Glomerular endothelial cell (primary cell): ENCODE data around the gene MYRF. TPM values are rescaled to one million over a fixed set of nuclear protein-coding genes. Genes with fewer than 3 reads are reported as not detected.
A peak's percentile ranks its signal among the peaks of the same experiment; 100 is the strongest.

Experiments
- DNase-seq: peaks from one replicate; pipeline ENCODE4 v3.0.0-alpha.2; 2011; ENCODE audit warnings: low read depth, low spot score; ENCODE audit errors: extremely low read depth
- total RNA-seq: library from RNA; depleted of rRNA; stranded (reverse); fragments of >200 nt; gene quantifications from 2 replicates; pipeline ENCODE4 v1.2.3, GENCODE V29; 2015

The MYRF gene
- total RNA-seq, 1 donor from 2014 or later: 10.7 TPM

DNA sequence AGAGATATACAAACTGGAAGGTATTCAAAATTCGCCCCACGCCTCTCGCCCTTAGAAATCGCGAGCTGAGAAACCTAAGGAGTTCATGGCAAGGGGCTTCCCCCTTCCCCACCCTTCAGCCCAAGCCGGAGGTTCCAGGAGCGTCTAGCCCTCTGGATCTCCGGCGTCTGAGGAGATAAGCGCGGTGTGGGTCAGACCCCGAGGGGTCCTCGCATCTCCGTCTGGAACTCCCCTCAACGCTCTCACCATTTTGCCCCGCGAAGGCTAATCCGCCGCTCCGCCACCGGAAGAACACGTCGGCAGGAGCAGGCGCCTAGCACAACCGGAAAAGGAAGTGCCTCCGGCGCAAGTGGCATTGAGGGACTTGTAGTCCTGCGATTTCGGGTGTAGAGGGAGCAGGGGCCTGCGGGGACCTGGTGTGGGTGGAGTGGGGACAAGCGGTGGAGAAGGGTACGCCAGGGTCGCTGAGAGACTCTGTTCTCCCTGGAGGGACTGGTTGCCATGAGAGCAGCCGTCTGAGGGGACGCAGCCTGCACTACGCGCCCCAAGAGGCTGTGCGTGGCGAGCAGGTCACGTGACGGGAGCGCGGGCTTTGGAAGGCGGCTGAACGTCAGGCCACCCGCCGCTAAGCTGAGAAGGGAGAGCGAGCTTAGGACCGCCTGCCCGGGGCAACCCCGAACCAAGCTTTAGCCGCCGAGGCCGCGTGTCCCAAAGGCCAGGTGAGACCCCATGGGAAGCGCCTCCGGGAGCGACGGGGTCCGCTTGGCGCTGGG is 40.1 kb downstream of the MYRF start, which contains the start of the genes FEN1 and TMEM258:
FEN1 (plus strand) TSS at position 602 of the 773 bp plus-strand sequence. CDS start 2,451 bp downstream, outside the sequence.
TMEM258 (minus strand) TSS at position 290 of the 773 bp plus-strand sequence; CDS start at position 249, 41 bp downstream.
- peak; percentile 78 for DNase-seq

DNA sequence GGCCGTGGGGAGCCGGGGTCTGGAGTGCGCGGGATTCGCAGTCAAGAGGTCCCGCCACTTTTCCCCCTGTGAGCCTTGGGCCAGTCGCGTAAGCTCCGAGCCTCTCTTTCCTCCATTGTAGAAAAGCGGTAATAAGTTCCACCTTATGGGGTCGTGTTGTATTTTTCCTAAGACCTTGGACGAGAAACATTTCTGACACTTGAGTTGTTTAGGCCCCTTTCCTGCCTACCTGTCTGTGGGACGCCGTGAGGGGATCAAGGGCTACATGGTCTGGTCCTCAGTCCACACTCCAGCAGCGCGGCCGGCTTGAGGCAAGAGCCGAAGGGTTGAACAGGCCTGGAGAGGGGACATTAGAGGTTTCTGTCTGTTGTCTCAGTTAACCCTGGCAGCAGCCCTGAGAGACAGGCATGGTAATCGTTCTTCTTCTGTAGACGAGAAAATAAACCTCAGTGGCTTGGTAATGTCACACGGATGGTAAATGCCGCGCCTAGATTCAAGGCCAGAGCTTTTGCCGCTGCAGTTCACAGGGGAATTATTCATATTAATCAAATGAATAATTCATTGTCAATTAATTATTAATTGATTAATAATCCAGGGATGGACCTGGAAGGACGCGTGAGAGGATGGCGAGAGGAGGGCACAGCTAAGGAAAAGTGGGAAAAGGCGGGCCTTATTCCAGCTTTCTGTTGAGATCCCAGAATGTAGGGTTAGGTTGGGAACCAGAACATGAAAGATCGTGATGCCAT is 40.8 kb downstream of the MYRF start:
- DNase-seq: no peak

DNA sequence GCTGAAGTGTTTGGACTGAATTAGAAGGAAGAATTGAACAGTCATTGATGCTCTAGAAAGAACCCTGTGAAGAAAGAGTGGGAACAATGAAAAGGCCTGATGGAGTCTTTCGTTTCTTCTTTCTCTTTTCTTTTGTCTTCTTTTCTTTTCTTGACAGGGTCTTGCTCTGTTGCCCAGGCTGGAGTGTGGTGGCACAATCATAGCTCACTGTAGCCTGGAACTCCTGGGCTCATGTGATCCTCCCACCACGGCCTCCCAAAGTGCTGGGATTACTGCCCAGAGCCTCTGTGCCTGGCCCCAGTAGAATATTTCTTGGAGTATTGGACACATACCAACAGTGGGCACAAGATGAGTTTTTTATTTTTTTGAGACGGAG is 41.4 kb downstream of the MYRF start:
- DNase-seq: no peak

DNA sequence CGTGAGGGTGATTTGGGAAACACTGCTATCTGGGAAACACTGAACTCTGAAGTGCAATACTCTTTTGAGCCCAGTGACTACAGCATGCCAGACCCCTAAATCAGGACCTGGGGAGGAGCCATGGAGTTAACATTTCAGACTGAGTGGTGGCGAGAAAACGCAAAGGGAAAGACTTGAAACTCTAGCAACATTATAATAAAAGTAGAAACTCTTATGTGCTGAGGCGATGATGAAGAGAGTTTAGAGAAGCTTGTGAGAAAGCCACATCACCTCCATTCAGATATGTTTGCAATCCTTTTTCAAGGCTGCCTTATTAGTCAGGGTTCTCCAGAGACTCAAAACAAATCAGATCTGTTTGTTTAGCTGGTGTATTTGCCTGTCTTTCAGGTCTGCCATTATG is 42.1 kb downstream of the MYRF start:
- no peak for DNase-seq

DNA sequence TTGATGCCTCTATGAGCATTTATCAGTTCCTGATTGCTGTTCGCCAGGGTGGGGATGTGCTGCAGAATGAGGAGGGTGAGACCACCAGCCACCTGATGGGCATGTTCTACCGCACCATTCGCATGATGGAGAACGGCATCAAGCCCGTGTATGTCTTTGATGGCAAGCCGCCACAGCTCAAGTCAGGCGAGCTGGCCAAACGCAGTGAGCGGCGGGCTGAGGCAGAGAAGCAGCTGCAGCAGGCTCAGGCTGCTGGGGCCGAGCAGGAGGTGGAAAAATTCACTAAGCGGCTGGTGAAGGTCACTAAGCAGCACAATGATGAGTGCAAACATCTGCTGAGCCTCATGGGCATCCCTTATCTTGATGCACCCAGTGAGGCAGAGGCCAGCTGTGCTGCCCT is 43.0 kb downstream of the MYRF start:
- no peak for DNase-seq

DNA sequence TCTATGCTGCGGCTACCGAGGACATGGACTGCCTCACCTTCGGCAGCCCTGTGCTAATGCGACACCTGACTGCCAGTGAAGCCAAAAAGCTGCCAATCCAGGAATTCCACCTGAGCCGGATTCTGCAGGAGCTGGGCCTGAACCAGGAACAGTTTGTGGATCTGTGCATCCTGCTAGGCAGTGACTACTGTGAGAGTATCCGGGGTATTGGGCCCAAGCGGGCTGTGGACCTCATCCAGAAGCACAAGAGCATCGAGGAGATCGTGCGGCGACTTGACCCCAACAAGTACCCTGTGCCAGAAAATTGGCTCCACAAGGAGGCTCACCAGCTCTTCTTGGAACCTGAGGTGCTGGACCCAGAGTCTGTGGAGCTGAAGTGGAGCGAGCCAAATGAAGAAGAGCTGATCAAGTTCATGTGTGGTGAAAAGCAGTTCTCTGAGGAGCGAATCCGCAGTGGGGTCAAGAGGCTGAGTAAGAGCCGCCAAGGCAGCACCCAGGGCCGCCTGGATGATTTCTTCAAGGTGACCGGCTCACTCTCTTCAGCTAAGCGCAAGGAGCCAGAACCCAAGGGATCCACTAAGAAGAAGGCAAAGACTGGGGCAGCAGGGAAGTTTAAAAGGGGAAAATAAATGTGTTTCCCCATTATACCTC is 43.6 kb downstream of the MYRF start:
- no peak for DNase-seq

DNA sequence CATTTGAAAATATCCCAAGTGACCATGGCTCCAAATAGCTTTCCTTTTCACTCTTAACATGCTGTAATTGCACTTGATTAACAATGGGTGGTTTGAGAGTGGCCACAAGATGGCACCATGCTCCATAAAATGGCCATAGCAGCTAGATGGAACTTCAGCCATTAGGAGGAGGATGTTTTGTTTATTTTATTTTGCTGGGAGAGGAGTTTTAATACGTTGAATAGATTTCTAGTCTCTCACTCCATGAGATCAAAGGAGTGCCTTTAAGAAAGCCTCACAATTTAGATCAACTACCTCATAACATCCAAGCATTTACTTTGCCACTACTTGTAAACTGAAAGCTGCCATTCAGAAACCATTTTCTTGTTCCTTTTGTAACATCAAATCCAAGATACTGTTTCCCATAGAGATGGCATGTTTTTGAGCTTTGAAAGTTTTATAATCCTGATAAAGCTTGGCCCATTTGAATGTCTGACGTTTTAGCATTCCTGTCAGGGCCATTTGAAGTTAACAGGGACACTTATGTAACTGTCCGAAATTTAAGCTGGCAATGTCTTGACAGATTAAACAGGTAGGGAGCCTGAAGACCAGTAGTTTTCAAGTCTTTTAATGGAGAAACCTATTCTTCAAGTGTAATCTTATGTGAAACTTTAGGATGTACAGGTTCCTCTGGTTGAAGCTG is 45.0 kb downstream of the MYRF start:
- DNase-seq: peak; percentile 82

DNA sequence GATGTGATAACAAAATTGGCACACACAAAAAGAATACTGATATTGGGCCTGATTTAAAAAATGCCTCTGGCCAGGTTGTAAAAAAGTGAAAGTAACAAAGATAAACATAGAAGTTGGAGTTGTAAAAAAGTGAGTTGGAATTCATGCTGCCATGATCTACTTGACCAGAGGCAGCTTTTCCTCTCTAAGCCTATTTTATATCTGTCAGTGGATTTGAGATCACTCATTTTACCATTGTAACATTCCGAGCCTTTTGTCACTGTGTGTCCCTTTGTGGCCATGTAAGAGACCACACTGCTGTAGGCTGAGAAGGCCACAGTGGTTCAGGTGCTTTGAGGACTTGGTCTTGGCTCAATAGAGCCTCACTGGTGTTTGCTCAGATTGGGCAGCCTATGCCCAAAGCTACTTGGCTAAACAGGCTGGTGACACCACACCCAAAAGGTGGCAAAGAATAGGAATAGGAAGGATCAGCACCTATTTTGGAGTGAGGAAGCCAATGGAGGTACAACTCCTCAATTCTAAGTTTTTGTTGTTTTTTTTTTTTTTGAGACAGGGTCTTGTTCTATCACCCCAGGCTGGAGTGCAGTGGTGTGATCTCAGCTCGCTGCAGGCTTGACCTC is 47.3 kb downstream of the MYRF start:
- DNase-seq: no peak

DNA sequence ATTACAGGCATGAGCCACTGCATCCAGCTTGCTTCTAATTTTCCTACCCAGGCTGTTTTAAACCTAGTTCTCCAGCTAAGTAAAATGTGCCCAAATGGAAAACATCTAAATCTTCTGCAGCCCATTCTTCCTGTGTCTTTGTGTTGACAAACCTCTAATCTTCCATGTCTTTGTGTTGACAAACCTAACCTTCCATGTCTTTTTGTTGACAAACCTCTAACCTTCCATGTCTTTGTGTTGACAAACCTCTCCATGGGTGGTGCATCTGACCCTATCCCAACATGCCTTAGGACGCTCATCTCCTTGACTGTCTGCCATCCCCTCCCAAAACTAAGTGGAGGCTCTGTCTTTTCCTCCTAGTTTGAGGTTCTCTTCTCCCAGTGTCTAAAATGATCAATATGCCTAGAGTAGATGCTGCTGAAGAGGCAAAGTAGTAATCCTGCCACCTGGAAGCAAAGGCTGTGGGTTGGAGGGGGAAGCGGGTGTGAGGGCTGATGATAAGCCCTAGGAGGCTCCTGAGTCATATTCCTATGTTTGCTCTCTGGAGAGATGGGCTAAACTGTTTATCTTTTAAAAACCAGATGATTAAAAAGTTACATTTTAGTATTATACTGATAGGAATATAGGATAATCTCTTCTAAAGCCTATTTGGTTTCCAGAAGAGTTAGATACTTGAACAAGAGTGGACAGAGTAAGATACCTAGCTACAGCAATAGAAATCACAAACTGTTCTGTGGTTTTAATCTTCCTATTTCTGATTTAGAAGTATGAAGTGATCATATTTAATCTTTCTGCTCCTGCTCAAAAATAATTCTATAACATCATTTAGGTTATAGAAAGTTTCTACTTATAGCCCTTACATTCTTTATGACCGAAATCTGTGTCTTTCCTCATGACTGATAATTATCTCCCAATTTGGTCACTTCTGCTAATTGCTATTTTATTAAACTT is 48.2 kb downstream of the MYRF start:
- DNase-seq: no peak

DNA sequence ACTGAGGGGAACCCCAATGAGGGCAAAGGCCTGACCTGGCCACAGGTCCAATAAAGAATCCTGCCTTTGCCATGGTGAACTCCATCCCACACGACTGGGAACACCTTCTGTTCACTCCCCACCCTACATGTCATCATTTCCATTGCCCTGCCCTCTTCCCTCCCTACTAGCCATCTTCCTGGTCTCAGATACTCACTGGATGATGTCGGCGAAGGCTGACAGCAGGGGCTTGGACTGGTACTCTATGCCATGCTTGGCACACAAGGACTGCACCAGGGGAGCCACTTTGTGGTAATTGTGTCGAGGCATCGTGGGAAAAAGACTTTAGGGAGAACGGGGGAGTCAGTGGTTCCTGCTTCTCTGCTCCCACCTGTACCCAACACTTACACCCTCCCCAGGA is 50.2 kb downstream of the MYRF start:
- DNase-seq: no peak

DNA sequence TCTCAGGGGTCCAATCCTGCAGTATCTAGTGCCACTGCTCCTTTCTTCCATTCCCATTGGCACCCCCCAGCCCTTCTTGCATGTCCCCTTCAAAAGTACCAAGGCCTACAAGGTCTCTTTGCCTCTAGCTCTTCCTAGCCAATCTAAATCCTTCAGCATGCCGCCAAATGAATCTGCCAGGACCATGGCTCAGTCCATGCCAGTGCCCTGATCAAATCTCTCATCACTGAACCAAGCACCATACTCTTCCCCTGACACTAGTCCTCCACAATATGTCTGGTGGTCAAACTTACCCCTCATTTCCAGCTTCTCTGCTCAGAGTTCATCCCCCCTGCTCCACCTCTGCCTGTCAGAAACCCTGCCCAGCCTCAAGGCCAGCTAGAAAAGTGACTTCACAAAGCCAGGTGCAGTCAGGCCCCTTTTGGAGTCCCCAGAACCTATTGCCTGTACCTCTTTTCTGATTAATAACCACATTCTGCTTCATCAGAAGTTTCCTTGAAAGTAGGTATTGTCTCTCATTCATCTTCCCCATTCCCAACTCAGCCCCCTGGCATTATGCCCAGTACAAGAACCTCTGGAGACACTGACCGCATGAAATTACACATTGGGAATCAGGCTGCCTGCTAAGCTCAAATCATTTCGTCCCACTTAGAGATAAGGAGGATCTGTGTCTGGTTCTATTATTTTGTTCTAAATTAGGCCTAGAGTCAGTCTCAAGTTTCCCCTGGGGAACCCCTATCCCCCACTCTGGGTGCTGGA is 51.6 kb downstream of the MYRF start:
- DNase-seq: no peak

DNA sequence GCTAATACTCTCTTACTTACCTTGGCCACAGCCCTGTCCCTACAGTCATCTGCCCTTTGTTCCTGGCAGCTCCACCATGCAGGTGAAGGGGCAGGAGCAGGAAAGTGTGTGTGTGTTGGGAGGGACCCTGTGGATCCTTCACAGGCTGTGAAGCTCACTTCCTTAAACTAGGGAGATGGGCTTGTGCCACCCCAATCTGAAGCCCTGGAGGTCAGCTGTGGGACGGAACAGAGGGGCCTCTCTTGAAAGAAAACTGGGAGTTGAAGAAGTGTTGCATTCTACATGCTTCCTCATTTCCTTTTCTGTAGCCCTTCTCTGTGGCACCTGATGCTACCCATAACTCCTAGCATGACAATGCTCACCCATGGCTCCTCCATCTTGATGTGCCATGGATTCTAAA is 52.7 kb downstream of the MYRF start:
- no peak for DNase-seq

DNA sequence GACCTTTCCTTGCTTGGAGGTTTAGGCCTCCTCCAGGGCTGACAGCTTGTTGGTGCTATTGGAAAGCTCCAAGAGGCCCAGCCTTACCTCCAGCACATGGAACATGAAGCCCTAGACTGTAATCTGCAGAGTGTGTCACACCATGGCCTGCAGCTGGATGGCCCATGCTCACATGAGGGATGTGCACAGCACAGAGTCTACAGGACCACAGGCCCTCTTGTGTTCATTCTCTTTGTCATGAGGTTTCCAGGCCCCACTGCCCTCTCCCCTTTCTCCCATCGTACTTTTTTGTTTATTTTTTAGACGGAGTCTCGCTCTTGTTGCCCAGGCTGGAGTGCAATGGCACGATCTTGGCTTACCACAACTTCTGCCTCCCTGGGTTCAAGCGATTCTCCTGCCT is 54.3 kb downstream of the MYRF start:
- DNase-seq: no peak

DNA sequence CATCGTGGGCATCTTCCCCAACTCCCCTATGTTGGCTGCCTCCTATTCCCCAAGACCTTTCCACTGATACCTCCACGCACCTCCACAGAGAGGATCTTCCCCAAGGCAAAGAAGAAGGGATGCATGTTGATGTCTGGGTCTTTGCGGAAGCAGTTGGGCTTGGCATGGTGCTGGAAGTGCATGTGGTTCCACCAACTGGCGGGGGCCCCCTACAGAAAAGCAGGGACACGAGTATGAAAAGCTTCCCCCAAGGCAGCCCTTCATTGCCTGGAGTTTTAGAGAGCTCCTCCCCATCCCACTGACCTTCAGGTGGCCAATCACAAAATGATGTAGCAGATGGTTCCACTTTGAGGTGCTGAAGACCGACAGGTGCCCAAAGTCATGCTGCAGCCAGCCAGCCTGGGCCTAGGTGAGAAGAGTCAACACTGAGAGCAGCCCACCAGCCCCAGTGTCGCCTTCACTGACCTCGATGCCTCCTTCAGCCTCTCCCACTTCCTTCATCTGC is 58.3 kb downstream of the MYRF start:
- DNase-seq: no peak

DNA sequence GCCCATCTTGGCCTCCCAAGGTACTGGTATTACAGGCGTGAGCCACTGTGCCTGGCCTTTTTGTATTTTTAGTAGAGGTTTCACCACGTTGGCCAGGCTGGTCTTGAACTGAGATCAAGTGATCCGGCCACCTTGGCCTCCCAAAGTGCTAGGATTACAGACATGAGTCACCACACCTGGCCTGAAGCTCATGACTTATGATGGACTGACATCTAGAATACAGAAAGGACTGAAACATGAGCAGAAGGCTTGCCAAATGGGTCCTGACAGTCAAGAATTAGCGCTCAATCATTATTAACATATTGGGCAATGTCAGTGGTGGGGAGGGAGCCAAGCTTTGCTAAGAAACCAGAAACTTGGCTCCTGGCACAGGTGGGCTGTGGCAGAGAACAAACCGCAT is 59.4 kb downstream of the MYRF start:
- DNase-seq: no peak

DNA sequence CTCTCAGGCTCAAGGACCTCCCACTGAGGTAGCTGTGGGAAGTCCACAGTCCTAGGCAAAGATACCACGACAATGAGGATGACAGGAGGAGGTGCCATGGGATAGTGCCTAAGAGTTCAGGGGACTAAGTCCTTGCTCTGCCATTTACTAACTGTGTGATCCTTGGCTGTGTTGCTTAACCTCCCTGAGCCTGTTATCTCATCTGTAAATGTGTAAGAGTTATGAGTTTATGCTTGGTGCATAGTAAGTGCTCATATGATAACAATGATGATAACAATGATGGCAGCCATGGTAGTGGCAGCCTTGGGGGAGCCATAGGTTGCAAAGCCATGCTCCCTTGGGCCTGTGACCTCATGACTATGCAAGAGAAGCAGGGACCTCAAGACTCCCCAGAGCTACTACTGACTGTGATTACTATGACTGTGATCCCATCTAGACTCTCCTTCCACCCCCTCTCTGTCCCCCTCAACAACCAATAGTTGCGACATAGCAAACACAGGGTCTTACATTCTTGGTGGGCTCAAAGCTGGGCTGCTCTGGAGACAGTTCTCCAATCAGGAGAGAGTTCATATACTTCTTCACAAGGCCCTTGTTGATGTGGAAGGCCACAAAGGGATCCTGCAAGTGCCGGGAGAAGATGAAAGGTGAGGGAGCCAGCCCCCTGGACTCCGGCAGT is 60.4 kb downstream of the MYRF start:
- DNase-seq: no peak

DNA sequence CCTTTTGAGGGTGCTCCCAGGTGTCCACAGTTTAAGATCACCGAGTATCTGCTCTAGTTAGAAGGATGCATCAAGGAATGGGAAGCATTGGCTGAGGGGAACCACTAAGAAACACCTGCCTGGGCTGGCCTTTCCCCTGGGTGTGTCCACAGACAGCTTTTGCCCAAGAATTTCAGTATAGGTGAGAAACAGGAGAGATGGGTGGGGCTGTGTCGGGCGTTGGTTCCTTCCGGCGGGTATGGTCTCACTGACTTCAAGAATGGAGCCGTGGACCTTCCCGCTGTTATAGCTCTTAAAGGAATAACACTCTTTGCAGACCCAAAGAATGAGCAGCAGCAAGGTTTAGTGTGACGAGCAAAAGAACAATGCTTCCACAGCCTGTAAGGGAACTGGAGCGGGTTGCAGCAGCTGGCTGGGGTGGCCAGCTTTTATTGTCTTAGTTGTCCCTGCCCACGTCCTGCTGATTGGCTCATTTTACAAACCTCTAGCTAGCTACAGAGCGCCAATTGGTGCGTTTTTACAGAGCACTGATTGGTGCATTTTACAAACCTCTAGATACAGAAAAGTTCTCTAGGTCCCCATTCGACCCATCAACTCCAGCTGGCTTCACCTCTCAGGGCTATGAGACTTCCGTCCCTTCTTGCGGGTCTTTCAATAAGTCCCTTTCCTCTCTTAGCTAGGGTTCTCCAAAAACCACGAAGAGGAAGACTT is 62.0 kb downstream of the MYRF start:
- DNase-seq: no peak
